CD1c-positive myeloid dendritic cell (primary cell): ENCODE data around the gene C19orf73.

Source experiments
- DNase-seq: peaks from one replicate; pipeline ENCODE4 v3.0.0-alpha.2; 2016; ENCODE audit errors: extremely low spot score

Gene C19orf73

DNA sequence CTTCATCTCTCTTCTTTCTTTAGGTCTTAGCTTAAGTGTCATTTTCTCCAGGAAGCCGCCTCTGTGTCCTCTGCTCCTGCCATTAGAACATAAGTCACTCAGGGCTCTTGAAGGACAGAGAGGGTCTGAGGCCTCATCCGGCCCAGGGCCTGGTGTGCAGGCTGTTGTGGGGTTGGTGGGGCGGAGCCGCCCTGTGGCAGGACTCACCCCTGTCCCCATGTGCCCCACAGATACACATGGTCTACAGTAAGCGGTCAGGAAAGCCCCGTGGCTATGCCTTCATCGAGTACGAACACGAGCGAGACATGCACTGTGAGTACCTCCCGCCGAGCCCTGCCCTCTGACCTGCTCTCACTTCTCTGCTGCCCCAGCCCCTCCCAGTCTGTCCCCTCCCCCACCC lies 17.8 kb downstream of the C19orf73 start:
- DNase-seq, result no peak

DNA sequence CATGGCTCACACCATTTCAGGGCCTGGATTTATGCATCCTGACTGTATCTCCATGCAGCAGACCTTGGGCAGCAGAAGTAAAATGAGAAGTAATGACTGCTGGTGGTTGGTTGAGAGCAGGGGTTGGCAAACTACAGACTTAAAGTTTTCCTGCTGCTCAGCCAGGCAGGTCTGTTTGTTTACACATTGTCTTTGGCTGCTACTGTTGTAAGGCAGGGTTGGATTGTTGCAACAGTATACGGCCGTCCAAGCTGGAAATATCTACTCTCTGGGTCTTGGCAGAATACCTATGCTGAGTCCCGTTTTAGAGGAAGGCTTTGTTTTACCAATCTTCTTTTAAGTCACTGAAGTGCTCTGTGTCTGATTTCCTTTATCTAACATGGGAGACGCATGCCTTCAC lies 20.1 kb downstream of the C19orf73 start:
- no peak for DNase-seq

DNA sequence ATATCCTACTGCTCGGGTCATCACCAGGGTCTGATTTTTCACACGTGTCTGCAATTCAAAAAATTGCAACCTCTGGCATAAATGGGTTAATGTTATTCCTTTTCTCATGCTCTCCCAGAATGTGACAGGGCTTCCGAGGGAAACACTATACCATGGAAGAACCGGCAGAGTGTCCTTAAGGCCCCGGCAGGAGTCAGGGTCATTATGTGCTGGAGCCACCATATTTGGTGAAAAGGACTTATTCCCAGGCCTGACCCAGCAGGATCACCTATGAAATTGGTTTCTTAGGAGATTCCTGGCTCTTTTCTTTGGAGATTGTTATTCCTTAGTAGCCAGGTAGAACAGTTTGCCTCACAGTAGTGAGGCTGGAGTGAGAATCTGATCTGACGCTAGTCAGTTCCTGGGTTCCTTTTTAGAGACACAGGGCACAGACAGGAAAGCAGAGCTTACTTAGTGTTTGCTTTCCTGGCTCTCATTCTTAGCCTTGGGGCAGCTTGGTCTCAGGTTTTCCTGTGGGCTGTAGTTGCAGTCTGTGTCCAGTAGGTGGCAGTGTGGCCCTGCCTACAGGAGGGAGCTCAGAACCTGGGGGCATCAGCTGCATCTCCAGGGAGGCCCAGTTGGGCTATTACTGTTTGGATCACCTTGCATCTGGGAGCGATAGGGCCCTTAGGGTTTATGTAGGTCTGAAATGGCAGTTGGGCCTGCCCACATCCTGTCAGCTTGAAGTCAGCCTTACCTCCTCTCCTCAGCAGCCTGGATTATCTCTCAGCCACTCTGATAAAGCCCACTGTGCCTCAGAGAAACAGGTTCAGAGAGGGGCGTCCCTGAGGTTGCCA lies 21.3 kb downstream of the C19orf73 start:
- DNase-seq, result peak; percentile 82

DNA sequence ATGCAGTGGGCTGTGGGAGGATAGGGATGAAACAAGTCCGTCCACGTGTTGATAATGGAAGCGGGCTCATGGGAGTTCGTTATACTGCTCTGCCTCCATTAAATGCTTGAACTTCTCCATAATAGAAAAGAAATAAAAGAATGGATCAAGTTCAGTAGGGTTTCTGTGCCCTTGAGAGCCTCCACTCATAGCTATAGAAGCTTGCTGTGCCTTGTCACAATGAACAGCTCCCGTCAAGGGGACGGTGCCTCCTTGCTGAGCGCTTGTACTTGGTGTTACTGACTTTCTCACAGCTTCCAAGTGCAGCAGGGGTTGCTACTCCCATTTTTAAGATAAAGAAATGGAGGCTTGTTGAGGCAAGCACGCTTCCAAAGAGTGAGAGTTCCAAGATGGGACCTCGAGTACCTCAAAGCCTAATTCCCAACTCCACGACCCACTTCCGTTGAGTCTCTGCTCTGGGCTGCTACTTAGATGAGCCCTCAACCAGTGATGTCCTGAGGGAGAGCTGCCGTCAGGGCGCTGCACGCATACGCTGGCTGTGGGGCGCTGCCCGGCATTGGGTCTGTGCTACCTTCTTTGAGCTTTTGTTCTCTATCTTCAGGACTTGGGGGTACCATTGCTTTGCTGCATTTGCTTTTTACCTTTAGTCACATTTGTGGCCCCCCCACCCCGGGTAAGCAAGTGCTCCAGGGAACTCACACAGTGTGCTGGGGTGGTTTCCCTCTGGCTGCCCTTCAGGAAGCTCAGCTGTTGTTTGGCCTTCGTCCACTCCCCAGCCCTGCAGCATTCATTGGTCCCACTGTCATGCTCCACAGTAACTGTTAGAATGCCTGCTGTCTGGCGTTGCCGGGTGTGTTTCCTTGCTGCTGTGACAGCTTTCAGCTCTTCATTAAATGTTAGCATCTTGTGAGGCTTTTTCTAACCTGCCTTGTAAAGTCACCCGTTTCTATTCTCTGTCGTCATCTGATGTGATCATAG lies 24.1 kb downstream of the C19orf73 start:
- DNase-seq, result no peak

DNA sequence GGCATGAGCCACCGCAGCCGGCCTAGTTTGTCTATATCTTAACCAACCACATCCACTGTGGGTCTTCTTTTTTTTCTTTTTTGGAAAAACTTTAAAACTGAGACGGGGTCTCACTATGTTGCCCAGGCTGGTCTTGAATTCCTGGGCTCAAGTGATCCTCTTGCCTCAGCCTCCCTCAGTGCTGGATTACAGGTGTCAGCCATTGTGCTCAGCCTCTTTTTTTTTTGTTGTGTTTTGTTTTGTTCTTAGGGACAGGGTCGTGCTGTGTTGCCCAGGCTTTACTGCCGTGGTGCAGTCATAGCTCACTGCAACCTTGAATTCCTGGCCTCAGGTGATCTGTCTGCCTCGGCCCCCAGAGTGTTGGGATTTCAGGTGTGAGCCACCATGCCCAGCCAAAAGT lies 26.3 kb downstream of the C19orf73 start:
- DNase-seq, result no peak

DNA sequence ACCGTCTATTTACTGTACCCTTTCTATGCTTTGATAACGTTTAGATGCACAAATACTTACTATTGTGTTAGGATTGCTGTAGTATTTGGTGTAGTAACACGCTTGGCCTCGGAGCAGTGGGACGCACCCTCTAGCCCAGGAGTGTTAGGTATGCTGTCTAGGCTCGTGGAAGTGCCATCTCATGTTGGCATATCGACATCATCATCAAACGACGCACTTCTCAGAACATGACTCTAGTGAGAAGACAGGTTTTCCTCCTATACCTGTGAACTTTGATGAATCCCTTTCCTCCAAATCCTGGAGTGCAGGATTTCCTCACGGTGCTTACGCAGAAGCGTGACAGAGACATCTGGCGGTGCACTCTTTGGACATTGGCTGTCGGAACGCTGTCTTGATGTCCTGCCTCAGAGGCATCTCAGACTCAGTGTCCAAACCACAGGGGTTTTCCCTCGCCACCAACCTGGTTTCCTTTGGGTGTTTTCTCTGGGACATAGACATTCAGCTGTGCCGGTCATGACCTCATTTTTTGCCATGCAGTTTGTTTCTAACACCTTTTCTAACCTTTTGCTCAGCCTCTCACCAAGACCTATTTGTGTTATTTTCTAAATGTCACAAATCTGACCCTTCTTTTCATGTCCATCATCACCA lies 27.4 kb downstream of the C19orf73 start:
- DNase-seq, result no peak

DNA sequence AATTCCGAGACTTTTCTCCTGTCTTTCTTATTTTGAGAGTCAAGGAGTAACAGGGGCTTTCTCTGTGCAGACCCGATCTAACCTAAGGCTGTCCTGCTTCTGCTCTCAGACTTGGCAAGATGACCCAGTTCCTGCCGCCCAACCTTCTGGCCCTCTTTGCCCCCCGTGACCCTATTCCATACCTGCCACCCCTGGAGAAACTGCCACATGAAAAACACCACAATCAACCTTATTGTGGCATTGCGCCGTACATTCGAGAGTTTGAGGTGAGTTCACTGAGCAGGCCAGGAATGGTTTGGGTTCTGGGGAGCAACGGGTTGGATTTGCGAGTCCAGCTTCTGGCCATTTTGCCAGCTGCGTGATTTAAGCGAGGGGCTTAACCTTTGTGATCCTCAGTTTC lies 32.6 kb downstream of the C19orf73 start:
- DNase-seq, result no peak

DNA sequence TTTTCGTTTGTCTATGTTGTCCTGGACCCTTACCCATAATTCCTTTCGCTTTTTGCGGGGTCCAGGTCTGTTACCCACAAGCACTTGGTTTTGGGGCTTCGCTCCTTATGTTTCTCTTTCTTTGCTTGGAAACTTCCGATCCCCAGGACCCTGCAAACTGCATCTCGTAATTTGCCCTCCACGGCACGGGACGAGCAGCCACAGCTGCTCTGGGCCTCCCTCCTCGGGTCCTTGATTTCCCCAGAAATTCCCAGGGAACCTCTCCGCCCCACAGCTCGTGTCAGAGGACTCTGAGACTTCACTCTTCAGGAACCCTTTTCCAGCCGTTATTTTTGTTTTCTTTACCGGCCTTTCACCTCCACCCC lies 33.1 kb downstream of the C19orf73 start:
- no peak for DNase-seq

DNA sequence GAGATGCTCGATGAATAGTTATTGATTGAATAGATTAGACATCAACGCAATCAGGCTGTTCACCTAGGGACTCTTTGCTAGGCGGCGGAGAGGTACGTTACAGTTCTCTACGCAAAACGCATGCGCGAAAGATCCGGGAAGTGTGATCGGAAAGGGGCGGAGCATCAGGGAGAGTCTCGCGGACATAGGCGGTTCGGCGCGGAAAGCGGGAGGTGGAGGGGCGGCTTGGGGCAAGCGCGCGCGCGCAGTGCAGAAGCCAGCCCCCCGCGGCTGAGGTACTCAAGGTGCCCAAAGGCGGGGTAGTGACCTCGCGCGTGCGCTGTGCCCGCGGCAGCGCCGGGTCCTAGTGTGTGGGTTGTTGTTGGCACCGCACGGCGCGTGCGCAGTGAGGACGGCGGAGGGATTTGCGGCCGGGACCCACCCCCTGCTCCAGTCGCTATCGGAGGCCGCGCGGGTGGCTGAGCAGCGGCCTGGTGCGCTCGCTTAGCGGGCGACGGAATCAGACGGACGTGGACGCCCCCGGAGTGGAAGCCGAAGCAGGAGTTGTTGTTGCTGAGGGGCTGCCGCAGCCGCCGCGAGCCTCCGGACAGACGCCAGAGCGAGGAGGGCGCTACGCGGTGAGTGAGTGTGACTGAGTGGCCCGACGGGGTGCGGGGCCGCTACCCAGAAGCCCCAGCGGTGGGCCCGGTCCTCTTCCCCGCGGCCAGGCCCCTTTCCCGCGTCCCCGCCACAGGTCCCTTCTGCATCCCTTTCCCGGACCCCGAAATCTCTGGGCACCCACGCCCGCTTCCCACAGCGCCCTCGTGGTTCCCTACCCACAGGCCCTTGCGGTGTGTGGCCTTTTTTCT lies 33.7 kb downstream of the C19orf73 start, which contains the start of gene SNRNP70:
SNRNP70 (plus strand) TSS at position 432 of the 848 bp plus-strand sequence. CDS start 964 bp downstream, outside the sequence.
- peak; percentile 99 for DNase-seq

DNA sequence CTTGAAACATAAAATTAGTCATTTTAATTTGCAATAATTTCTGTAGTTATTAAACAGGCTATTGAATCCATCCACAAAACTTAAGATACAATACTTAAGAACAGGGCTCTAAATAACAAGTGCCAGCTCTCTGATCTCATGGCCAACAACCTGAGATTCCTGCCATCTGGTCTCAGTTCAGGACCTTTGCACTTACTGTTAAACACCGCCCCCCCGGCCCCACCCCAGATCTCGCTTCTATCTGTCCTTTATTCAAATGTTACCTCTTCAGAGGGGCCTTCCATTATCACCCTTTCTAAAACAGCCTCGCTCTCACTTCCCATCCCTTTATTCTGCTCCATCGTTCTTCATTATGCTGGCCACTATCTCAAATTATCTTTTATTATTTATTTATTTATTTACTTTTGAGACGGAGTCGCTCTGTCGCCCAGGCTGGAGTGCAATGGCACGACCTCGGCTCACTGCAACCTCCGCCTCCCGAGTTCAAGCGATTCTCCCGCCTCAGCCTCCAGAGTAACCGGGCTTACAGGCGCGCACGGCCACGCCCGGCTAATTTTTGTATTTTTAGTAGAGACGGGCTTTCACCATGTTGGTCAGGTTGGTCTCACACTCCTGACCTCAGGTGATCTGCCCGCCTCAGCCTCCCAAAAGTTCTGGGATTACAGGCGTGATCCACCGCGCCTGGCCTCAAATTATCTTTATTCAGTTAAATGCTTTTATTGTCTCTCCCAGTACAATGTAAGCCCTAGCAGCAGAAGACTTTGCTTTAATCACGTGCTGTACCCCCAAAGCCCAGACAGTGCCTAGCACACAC lies 34.5 kb downstream of the C19orf73 start:
- DNase-seq, result no peak

DNA sequence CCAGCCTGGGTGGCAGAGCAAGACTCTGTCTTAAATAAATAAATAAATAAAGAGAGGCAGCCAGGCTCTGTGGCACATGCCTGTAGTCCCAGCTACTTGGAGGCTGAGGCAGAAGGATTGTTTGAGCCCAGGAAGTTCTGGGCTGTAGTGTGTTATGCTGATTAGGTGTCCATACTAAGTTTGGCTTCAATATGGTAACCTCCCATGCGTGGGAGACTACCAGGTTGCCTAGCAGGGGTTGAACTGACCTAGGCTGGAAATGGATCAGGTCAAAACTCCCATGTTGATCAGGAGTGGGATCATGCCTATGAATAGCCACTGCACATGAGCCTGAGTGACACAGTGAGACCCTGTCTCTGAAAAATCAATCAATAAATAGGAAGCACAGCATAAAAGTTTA lies 37.7 kb downstream of the C19orf73 start:
- no peak for DNase-seq

DNA sequence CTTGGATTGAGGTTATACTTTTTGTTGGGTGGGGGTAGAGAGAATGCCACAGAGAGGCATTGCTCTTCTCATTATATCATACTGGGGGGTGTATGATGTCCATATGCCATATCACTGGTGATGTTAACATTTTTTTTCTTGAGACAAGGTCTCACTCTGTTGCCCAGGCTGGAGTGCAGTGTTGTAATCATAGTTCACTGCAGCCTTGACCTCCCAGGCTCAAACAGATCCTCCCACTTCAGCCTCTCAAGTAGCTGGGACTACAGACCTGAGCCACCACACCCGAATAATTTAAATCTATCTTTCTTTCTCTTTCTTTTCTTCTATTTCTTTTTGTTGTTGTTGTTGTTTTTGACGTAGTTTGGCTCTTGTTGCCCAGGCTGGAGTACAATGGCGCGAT lies 38.6 kb downstream of the C19orf73 start:
- no peak for DNase-seq

DNA sequence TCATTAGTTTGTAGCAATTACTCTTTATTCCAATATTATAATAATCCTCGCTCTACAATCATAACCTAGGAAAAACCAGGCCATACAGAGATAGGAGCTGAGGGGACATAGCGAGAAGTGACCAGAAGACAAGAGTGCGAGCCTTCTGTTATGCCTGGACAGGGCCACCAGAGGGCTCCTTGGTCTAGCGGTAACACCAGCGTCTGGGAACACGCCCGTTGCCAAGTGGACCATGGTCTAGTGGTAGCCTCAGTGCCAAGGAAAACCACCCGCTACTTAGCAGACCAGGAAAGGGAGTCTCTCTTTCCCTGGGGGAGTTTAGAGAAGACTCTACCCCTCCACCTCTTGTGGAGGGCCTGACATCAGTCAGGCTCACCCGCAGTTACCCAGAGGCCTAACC lies 44.1 kb downstream of the C19orf73 start:
- peak; percentile 15 for DNase-seq

DNA sequence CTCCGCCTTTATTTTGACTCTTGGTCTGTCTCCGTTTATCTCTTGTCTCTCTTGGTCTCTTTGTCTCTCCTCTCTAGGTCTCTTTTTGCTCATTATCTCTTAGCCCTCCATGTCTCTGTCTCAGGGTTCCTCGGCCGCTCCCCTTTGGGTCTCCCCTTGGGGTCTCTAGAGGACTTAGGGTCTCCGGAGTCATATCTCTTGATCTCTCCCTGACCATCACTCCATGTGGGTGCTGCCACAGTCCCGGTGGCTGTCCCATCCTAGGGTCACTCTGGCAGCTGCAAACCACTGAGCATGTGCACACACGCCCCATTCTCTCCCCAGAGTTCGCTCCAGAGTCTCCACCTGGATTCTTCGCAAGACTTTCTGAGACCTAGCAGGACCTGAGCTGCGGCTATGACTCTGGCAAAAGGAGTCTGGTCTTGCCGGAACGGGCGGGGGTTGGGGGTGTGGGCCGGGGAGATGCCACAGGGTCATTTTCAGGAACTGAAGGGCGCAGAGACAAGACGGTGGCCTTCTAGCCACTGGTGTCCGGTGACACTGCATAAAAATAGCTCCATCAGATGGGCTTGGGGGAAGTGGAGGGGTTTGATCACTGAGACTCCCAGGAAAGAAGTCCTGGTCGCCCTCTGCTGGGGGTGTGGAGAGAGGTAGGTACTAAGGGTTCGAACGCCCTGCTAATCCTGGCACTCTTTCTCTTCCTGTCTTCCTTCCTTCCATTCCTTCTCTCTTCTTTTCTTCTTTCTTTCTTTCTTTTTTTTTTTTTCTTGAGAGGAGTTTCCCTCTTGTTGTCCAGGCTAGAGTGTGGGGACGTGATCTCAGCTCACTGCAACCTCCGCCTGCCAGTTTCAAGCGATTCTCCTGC lies 45.2 kb downstream of the C19orf73 start:
- peak; percentile 42 for DNase-seq

DNA sequence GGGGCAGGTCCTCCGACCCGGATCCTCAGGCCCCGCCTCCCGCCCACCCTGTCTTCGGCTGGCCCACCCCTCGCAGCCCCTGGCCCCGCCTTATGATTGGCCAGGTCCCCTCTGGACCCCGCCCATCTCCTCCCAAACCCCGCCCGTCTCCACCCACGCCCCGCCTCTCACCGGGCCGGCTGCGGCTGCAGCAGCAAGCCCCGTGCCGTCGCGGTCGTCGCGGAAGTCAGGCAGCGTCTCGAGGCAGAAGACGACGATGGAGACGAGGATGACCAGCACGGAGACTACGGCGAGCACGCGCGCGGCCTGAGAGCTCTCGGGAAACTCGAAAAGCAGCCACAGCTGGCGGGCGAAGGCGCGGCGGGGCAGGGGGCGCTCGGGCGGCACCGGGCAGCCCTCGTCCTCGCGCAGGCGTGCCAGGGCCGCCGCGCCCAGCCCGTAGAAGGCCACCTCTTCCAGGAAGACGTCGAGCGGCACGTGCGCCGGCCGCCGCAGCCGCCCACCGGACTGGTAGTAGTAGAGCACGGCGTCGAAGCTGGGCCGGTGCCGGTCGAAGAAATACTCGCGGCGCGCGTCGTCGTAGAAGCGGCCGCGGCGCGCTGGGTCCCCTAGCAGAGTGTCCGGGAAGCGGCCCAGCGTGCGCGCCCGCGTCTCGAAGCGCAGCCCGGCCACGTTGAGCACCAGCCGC lies 46.9 kb downstream of the C19orf73 start:
- peak; percentile 19 for DNase-seq

DNA sequence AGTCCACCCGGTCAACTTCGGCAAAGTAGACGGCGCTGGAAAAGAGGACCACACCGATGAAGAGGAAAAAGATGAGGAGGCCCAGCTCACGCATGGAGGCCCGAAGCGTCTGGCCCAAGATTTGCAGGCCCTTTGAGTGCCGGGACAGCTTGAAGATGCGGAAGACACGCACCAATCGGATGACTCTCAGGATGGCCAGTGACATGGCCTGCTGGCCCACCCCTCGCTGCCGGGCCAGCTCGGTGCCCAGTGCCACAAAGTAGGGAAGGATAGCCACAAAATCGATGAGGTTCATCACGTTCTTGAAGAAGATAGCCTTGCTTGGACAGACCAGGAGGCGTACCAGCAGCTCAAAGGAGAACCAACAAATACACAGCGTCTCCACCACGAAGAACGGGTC lies 48.5 kb downstream of the C19orf73 start:
- DNase-seq, result no peak

DNA sequence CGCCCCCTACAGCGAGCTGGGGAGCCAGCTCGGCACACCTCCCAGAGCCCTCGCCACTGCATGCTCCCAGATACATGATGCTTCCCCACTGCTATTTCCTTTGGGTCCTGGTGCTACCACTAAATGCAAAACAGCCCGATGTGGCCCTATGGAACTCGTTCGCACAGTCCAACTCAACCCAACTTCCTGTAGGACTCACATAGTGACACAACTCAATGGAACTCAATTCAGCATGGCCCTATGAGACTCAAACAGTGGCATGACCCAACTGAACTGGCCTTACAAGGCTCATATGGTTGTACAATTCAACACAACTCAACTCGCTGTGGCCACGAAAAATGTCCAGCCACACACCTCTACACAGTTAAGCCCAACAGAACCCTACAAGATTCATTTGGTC lies 49.9 kb downstream of the C19orf73 start:
- no peak for DNase-seq
